ENCODE data around the gene ATP6V0D1. TPM values are rescaled to one million over a fixed set of nuclear protein-coding genes. Genes with fewer than 3 reads are reported as not detected.

Gene ATP6V0D1
- 86.0 and 99.0 TPM in 2 replicates for total RNA-seq

GRCh38 chr16:67480833-67481560, at the start of gene ATP6V0D1:
ATP6V0D1 (minus strand) TSS chr16:67481157; CDS start chr16:67481086, 71 bp downstream.

GRCh38 chr16:67528222-67528869, 47.4 kb upstream of the ATP6V0D1 start, which contains the start of gene RIPOR1:
RIPOR1 (plus strand) TSS chr16:67528829; CDS start chr16:67538447, 9,618 bp downstream.

DNA sequence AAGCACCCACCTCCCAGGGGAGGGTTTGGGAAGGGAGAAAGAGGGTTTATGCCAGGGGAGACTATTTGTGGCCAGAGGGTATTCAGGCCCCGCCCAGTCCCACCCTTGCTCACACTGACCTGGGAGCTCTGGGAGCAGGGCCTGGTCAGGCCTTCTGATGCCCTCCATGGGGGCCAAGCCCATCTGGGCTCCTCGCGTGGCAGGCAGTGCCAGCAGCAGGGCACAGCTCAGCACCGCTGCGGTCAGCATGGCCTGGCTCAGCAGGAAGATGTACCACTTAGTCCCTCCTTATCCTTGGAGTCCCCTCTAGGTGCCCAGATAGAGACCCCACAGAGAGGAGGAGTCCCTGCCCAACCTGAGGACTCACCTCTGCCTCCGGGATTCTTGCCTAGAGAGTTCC, 2.2 kb upstream of the ATP6V0D1 start, which contains the start of gene AGRP:
Gene AGRP, minus strand, starts transcription at position 398 of the 400 bp plus-strand sequence. Its CDS starts 149 bp downstream, at position 249.

GRCh38 chr16:67430977-67431774, 49.8 kb downstream of the ATP6V0D1 start, which contains the start of gene HSD11B2:
HSD11B2 (plus strand) TSS chr16:67431121; CDS start chr16:67431249, 128 bp downstream.

DNA sequence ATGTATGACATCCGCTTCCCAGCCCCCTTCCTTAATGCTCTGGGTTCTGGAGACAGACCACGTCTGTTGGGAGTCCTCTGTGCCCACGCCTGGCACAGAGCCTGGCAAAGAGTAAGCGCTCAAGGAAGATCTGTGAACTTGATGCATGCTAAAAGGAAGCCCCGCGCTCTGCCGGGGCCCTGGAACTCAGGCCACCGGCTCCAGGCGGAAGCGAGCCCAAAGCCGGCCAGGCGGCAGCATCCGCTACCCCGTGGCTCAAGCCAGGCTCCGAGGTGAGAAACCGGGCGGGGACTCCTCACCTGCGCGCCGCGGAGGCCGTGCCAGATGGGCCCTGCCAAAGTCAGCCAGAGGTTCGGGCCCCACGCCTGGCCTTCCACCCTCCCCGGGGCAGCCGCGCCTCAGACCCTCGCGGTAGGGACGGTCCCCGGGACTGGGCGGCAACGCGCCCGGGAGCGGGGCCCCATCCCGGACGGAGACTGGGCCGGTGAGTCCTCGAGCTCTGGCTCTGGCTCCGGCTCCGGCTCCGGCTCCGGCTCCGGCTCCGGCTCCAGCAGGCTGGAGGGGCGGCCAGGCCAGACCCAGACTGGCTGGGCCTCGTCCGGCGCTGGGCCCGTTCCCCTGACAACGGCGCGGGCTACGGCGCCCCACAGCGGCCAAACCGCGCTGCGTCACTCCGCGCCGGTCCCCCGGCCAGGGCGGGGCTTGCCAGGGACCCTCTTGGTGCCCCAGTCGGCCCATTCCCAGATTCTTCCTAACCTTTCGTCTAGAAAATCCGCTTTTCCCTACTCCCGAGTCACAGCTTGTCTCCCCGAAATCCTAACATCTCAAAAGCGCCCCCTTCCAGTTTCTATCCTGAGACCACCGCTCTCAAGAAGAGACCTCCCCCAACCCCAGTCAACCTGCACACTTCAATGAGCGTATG, 64.8 kb downstream of the ATP6V0D1 start, which contains the start of gene ZDHHC1:
Gene ZDHHC1, minus strand, starts transcription at position 606 of the 922 bp plus-strand sequence. CDS start 8,702 bp downstream, outside the sequence.

DNA sequence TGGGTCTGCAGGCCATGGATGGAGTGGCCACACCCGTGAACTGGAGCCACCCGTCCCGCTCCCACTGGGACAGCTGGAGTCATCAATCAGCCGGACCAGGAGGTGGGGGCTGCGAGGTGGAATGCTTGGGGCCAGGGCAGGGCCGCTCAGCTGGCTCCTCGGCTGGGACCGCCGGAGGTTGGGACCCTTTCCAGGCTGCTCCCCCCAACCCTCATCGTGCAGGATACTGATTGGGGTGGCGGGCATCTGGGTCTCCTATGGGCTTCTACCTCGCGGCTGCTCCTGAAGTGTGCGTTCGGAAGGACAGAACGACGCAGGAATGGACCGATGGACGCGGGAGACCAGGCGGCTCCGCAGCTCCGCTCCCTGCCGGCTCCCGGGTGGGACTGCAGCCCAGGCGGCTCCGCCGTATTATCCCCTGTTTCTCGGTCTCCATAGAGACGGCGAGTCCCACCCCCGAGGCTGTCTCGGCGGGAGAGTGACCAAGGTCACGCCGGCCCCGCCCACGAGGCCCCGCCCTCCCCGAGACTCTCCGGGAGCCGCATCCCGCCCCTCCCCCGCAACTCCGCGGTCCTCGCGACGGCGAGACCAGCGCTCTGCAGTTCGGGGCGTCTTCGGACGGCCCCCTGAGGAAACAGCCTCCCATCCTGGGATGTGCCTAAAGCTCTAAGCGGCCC, 87.7 kb downstream of the ATP6V0D1 start, which contains the start of gene TPPP3:
Gene TPPP3, minus strand, starts transcription at position 388 of the 677 bp plus-strand sequence. CDS start 2,387 bp downstream, outside the sequence.

Small RNA genes within 50 kb of the gene (small RNA-seq; reads per million reads assigned to genes)
- not detected for gene RNU1-123P

Other genes with a start within 250 kb of the ATP6V0D1 start
- 7.8 and 9.0 TPM in 2 replicates for gene FHOD1, start 233.7 kb downstream of the ATP6V0D1 start, total RNA-seq
- 0.86 and 1.0 TPM in 2 replicates for gene SLC9A5, start 232.2 kb downstream of the ATP6V0D1 start, total RNA-seq
- 18.0 and 19.1 TPM in 2 replicates for gene PLEKHG4, start 201.6 kb downstream of the ATP6V0D1 start, total RNA-seq
- gene KCTD19, start 154.4 kb downstream of the ATP6V0D1 start, total RNA-seq, result 0.11 TPM in 1 of 2 replicates, not detected in the other
- gene LRRC36, start 154.3 kb downstream of the ATP6V0D1 start, total RNA-seq, result 0.43 TPM in 1 of 2 replicates, not detected in the other
- gene TPPP3, start 87.7 kb downstream of the ATP6V0D1 start, total RNA-seq, result 0.22 and 0.52 TPM in 2 replicates
- gene ZDHHC1, start 64.7 kb downstream of the ATP6V0D1 start, total RNA-seq, result 7.5 and 9.1 TPM in 2 replicates
- 0.11 TPM in 1 of 2 replicates, not detected in the other for gene HSD11B2, start 50.0 kb downstream of the ATP6V0D1 start, total RNA-seq
- not detected in 2 replicates for gene AGRP, start 2.4 kb upstream of the ATP6V0D1 start, total RNA-seq
- 25.7 and 26.1 TPM in 2 replicates for gene RIPOR1, start 47.7 kb upstream of the ATP6V0D1 start, total RNA-seq
- gene CTCF, start 81.4 kb upstream of the ATP6V0D1 start, total RNA-seq, result 29.7 and 30.7 TPM in 2 replicates
- 0.11 and 0.13 TPM in 2 replicates for gene CARMIL2, start 164.0 kb upstream of the ATP6V0D1 start, total RNA-seq
- gene ACD, start 179.1 kb upstream of the ATP6V0D1 start, total RNA-seq, result 13.2 and 15.8 TPM in 2 replicates
- gene PARD6A, start 179.8 kb upstream of the ATP6V0D1 start, total RNA-seq, result 0.78 and 0.86 TPM in 2 replicates
- 12.0 and 13.5 TPM in 2 replicates for gene ENKD1, start 185.6 kb upstream of the ATP6V0D1 start, total RNA-seq
- gene C16orf86, start 185.7 kb upstream of the ATP6V0D1 start, total RNA-seq, result 2.9 and 3.9 TPM in 2 replicates
- gene GFOD2, start 238.2 kb upstream of the ATP6V0D1 start, total RNA-seq, result 11.6 and 12.6 TPM in 2 replicates

All from articular chondrocyte of knee joint (primary cell).